GM21528 (cell line): Measurements from ENCODE around the gene MYO7B.
"Not testable (repeated sequence)": the region's sequence is repeated elsewhere in the genome, so short reads cannot be mapped to it uniquely, and the experiment has no call there.

ENCODE experiments used
- ATAC-seq: cut with Tn5 transposase; IDR thresholded peaks from one replicate; pipeline ENCODE4 v1.9.1; 2021; ENCODE audit warnings: mild to moderate bottlenecking, moderate library complexity; ENCODE audit not compliant: unreplicated experiment, low FRiP score

Gene MYO7B

DNA sequence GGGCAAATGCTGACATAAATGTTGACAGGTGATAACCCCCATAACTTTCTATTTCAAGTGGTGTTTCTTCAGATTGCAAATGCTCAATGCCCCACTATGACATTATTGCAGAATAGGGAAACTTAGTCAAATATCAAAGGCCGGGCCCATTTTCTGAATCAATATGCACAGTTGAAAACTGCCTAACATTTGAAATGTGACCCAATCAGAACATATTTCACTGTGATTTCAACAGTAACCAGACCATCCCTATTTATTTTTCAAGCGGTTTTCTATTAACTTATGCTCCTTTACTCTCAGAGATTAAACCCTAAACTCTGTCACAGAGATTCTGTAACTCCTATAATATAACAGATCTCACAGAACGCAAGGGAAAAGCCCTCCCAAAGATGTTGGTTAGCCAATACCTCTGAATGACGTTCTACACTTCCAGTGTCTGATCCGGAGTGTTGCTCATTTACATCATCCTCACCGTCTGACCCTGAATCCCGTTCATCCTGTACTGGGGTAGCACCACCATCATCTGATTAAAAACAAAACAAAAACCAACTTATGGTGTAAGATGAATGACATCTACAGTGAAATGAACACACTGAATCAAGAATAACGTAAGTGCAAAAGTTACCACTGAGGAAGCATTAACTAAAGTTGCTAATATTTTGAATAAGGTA is 12.1 kb upstream of the MYO7B start:
- no peak for ATAC-seq

DNA sequence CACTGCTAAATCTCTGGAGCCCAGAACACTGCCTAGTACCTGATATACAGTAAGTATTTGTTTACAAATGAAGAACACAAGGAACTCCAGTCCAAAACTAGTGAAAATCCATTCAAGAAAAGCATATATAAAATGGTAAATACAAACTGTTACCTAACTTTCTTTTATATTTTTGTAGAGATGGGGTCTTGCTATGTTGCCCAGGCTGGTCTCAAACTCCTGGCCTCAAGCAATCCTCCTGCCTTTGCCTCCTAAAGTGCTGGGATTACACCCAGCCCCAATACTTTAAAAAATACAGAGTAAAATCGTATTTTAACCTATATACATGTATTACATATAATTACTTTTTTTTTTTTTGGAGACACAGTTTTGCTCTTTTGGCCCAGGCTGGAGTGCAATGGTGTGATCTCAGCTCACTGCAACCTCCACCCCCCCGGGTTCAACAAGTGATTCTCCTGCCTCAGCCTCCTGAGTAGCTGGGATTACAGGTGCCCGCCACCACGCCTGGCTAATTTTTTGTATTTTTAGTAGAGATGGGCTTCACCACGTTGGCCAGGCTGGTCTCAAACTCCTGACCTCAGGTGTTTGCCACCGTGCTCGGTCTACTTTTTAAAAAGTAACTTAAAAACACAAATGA is 11.2 kb upstream of the MYO7B start:
- not testable (repeated sequence) for ATAC-seq

- no peak for ATAC-seq
These were observed 9.8 kb upstream of the MYO7B start for GRCh38 chr2:127525691-127526131.

DNA sequence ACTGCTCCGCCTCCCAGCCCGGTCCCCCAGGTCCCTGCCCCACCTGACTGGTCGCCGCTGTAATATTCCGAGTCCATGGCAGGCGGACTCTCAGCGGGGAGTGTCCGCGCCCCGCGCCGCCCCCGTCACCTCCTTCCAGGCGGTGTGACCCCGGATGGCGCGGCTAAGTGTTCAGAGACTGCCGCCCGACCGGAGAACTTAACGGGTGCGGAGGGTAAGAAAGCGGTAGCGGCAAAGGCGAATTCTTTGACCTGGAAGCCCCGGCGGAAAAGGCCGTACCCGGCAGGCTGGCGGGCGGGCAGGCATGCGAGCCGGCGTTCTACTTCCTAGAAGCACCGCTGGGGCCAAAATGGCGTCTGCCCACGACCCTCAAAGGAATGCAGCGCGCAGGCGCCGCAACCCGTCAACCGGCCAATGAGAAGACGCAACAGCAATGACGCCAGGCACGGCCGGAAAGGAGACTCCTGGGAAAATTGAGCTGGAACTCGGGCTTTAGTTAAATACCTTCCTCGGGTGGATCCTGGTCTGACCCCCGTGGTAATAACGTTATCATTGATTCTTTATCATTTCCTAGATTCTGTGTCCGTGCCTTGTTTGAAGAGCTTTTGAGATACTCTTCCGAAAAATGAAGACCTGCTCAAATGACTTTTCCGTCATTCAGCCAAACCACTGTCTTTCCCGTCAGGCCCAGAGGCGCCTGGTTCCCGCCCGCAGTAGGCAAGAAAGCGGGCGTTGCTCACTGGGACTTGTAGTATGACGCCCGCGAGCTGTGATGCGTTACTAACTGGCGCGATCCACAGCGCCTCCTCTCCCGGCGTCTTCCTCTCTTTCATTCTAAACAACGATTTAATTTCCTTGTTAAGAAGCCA is 9.1 kb upstream of the MYO7B start, which contains the start of gene IWS1:
Gene IWS1 (minus strand): TSS at position 358 of the 869 bp plus-strand sequence. CDS start 281 bp downstream, at position 77.
- peak; percentile 92 for ATAC-seq

- ATAC-seq = peak; percentile 27
These were observed 8.3 kb upstream of the MYO7B start for GRCh38 chr2:127527001-127527804.

- no peak for ATAC-seq
These were observed 7.0 kb upstream of the MYO7B start for GRCh38 chr2:127528487-127528886.

GRCh38 chr2:127529416-127529815 is 6.1 kb upstream of the MYO7B start:
- not testable (repeated sequence) for ATAC-seq

DNA sequence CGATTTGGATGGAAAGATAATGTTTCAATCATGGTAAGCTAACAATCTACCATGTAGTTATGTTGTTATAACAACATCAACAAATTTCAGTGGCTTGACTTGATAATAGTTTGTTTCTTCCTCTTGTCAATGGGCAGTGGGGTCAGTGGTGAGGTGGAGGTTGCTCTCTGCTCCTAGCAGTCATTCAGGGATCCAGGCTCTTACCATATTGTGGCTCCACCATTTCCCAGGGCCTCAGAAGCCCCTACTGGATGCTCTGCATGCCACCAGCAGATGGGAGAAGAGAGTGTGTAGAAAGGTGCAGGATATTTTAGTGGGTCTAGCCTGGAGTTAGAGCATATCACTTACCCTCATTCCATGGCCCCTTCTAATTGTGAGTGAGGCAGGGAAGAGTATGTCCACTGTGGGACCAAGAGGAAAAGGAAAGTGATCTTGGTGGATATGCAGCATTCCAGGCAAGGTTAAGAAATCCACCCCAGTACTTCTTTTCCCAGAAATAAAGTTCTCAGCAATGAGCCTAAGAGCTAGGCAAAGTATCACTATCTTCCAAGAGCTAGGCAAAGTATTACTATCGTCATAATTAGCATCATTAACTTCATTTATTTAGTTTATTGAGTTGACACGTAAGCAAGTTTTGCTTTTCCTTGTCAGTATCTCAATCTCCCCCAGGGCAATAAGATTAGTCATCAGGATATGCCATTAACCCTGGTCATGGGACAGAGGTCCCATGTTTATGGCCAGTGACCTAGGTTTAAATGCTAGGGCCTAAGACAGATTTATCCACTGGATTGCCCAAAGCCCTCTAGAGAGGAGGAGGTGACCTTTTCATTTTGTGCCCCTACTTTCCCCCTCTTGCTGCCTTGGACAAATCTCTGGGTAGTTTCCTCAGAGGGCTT is 5.0 kb upstream of the MYO7B start:
- ATAC-seq = no peak

DNA sequence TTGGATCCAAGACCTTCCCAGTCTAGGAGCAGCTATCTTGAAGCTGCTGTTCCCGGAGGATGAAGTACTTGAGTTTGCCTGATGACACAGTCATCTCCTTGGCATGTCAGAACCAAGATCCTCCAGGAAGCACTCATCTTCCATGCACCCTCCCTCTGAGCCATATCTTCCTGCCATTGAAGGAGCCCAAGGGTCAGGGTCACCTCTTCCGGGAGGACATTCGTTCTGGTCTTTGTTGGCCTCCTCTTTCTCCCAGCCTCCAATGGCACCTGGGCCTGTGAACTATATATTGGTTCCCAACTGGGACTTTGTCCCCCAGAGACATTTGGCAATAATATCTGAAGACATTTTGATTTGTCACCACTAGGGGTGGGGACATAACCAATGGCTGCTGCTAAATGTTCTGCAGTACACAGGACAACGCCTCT is 4.2 kb upstream of the MYO7B start:
- no peak for ATAC-seq

- ATAC-seq = no peak
These were observed 3.2 kb upstream of the MYO7B start for GRCh38 chr2:127532296-127532695.

- ATAC-seq = no peak
These were observed 435 bp downstream of the MYO7B start for GRCh38 chr2:127535918-127536317.

DNA sequence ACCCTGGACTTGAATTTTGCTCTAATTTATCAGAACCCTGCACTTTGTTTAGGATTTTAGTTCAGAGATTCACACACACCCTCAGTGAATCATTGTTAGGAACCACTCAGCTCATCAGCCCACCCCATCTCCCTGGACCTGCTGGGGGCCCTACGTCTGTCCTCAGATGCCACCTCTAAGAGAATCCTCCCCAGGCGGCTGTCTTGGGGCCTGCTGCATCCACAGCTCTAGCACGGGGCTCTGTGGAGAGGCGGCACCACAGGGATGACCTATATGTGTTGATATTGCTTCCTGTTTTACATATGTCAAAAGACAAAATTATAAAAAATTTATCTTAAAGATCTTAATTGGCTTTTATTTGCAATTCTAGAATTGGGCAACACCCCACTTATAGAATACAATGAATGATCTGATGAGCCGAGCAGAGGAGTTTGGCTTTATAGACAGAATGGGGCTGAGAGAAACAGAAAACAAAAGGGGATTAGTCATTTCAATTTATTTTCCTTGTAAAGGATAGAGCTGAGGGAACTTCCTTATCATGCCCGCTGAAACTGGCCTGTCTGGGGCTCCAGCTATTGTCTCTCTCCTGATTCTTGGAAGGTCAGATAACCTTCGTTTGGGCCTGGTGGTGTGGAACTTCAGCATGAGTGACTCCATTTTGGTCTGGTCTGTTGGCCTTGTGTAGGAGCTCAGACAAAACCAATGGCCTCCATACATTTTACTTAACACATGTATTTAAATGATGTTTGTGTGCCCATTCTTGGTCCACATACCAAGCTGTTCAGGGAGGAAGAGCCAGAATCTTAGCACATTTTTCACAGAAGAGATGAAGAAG is 1.4 kb downstream of the MYO7B start:
- ATAC-seq = no peak

DNA sequence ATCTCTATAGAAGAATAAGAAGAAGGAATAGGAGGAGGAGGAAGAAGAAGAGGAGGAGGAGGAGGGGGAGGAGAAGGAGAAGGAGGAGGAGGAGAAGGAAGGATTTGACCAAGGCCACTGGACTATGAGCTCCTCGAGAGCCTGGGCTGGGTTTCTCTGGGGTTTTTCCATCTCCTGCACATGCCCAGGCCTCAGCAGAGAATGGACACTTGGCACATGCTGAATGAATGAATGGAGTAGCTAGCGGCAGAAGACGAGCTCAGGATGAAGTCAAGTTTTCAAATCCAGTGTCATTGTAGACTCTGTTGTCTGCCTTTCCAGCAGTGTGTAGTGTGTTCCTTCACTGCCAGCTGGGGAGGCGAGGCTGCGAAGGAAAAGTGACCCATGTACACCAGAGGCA is 2.2 kb downstream of the MYO7B start:
- no peak for ATAC-seq

GRCh38 chr2:127541809-127542208 is 6.3 kb downstream of the MYO7B start:
- ATAC-seq = no peak

DNA sequence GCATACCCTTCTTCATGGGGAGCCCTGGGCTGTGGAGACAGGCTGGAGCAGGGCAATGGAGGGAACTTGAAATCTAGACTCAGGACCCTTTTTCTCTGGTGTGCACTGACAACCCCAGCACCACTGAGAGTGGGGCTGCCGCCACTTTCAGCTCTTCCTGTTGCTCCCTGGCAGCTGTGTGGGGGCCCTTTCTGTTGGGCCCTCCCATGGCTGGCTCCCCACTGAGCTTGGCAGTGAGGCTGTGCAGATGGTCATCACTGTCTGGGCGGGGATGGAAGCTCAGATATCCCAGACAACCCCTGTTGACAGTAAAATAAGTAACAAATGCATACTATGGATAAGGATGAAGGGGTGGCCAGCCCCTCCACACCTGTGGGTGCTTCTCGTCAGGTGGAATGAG is 6.7 kb downstream of the MYO7B start:
- ATAC-seq = no peak

DNA sequence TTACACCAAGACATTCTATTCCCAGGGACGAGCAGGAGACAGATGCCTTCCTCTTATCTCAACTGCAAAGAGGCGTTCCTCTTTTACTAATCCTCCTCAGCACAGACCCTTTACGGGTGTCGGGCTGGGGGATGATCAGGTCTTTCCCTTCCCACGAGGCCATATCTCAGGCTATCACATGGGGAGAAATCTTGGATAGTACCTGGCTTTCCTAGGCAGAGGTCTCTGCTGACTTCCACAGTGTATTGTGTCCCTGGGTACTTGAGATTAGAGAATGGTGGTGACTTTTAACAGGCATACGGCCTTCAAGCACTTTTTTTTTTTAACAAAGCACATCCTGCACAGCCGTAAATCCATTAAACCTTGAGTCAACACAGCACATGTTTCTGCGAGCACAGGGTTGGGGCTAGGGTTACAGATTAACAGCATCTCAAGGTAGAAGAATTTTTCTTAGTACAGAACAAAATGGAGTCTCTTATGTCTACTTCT is 7.6 kb downstream of the MYO7B start:
- not testable (repeated sequence) for ATAC-seq

DNA sequence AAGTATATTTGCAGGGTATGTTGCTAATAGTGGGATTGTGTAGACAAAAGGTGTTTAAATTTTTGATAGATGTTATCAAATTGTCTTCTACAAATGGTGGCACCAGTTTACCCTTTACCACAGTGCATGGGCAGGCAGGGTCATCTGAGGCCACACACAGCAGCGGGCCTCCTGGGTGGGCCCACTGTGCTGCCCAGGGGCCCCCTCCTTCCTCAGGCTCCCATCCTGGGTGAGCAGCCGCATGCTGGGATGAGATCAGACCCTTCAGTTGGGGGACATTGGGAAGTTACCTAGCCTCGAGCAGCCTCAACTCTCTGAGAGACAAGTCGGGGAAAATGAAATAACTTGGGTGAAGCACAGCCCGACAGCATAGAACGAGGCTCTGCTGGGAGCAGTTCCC is 9.7 kb downstream of the MYO7B start:
- no peak for ATAC-seq

DNA sequence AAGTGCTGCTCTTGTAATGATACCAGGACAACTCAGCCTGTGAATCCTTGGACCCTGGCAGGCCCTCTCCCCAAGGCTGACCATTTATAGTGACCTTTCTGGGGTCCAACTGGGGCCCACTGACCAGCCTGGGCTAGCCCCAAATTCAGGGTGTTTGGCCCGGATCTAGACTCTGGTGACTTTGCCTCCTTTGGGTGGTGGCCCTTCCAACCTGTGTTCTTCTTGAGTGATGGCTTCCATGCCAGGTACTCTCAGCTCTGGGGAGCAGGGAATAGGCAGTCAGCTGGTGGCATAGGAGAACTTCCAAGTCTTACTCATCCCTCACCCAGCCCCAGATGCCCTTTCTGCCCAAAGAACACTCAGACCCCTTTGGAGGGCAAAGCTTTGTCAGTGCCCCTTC is 10.3 kb downstream of the MYO7B start:
- no peak for ATAC-seq
